ENCODE results near the gene LRBA. TPM values are rescaled to one million over a fixed set of nuclear protein-coding genes. Genes with fewer than 3 reads are reported as not detected.
A peak's percentile ranks its signal among the peaks of the same experiment; 100 is the strongest.
"Not testable (repeated sequence)": the region's sequence is repeated elsewhere in the genome, so short reads cannot be mapped to it uniquely, and the experiment has no call there.

LRBA gene
- total RNA-seq, 1 experiment from 2014 or later = 55.3 TPM

GRCh38 chr4:150964754-150965153 lies 50.3 kb downstream of the LRBA start:
- H3K18ac ChIP-seq (ENCODE audit: insufficient read length, low read depth, low read length) = no peak overlapping the region
- H2BK5ac ChIP-seq (ENCODE audit: insufficient read length, low read length) = no peak overlapping the region
- Mint-ChIP-seq H3K9me3 (peaks cover 4 to 13% of the 10 kb centered on the region in 2 experiments; a peak in 4 of 5 replicates), H3K27ac (no peak overlapping the region), H3K4me3 (no peak overlapping the region), H3K36me3 (ENCODE audit: insufficient read depth in 1 of 3, low read depth in 3 of 3) (peaks cover 9 to 27% (median 12%) of the 10 kb centered on the region in 3 experiments), H3K4me1 (peaks cover 0 to 4% of the 10 kb centered on the region in 2 experiments; a peak in 1 of 4 replicates), H3K27me3 (ENCODE audit: low read depth) (no peaks in the 10 kb centered on the region)
- H3K56ac ChIP-seq (ENCODE audit: insufficient read length, low read depth, low read length) = no peak overlapping the region
- no peak overlapping the region for H2BK15ac ChIP-seq (ENCODE audit: low read depth, low read length)
- no peak overlapping the region for H4K91ac ChIP-seq (ENCODE audit: insufficient read length, low read depth, low read length)
- H3K14ac ChIP-seq (ENCODE audit: insufficient read depth, low read length) = no peak overlapping the region
- H3K23me2 ChIP-seq (ENCODE audit: insufficient read length, low read depth, low read length, poor library complexity, severe bottlenecking) = no peaks in the 10 kb centered on the region
- H3K27ac ChIP-seq (ENCODE audit: insufficient read length, low read depth, low read length) = no peak overlapping the region
- no peak overlapping the region for H3K4ac ChIP-seq (ENCODE audit: low read depth, low read length)
- H3K9me3 ChIP-seq (ENCODE audit: control insufficient read depth, low read depth, low read length) = no peaks in the 10 kb centered on the region
- H3K9ac ChIP-seq (ENCODE audit: extremely low read depth, insufficient read length, low read length) = no peak overlapping the region
- H2BK120ac ChIP-seq (ENCODE audit: low read depth, low read length, poor library complexity, severe bottlenecking) = no peak overlapping the region
- TF ChIP-seq CTCF (conservative IDR thresholded peaks at IDR 0.05) = no peak
- H4K20me1 ChIP-seq (ENCODE audit: control insufficient read depth, insufficient read depth, insufficient read length) = no peaks in the 10 kb centered on the region
- no peak overlapping the region for H3T11ph ChIP-seq (ENCODE audit: low read length)
- H3K79me2 ChIP-seq (ENCODE audit: insufficient read depth, low read length) = peaks cover 3% of the 10 kb centered on the region; the same call in 1 of the 2 replicates
- H3K4me2 ChIP-seq (ENCODE audit: insufficient read depth, insufficient read length, low read length) = no peak overlapping the region
- no peaks in the 10 kb centered on the region for H3K4me1 ChIP-seq (ENCODE audit: insufficient read depth, low read length)
- H2AFZ ChIP-seq (ENCODE audit: low read length) = no peak overlapping the region
- H3K79me1 ChIP-seq (ENCODE audit: insufficient read depth, low read depth, low read length, poor library complexity, severe bottlenecking) = peaks cover 8% of the 10 kb centered on the region
- no peak overlapping the region for H2BK12ac ChIP-seq (ENCODE audit: insufficient read length, low read depth, low read length)
- H3K23ac ChIP-seq (ENCODE audit: insufficient read length, low read depth, low read length) = no peak overlapping the region
- no peak overlapping the region for H2AK5ac ChIP-seq (ENCODE audit: insufficient read length, low read length)
- no peaks in the 10 kb centered on the region for H3K27me3 ChIP-seq (ENCODE audit: insufficient read depth, low read length)
- H2BK20ac ChIP-seq (ENCODE audit: low read depth, low read length, poor library complexity, severe bottlenecking) = no peak overlapping the region
- no peak overlapping the region for H4K8ac ChIP-seq (replicated peaks; ENCODE audit: insufficient read length, low read depth, low read length)
- no peak overlapping the region for H4K5ac ChIP-seq (ENCODE audit: insufficient read length, low read depth, low read length)
- no peak for DNase-seq

- DNase-seq; H3K27ac ChIP-seq (ENCODE audit: insufficient read length, low read depth, low read length); H3K4me1 Mint-ChIP-seq; H3K4me1 ChIP-seq (ENCODE audit: insufficient read depth, low read length); H3K4ac ChIP-seq (ENCODE audit: low read depth, low read length); H3K4me3 Mint-ChIP-seq; H2BK15ac ChIP-seq (ENCODE audit: low read depth, low read length); H4K20me1 ChIP-seq (ENCODE audit: control insufficient read depth, insufficient read depth, insufficient read length); H3K23ac ChIP-seq (ENCODE audit: insufficient read length, low read depth, low read length); H3K4me2 ChIP-seq (ENCODE audit: insufficient read depth, insufficient read length, low read length); H3K79me1 ChIP-seq (ENCODE audit: insufficient read depth, low read depth, low read length, poor library complexity, severe bottlenecking); H2AK5ac ChIP-seq (ENCODE audit: insufficient read length, low read length); H2BK20ac ChIP-seq (ENCODE audit: low read depth, low read length, poor library complexity, severe bottlenecking); H3K27me3 Mint-ChIP-seq (ENCODE audit: low read depth); H4K8ac ChIP-seq (replicated peaks; ENCODE audit: insufficient read length, low read depth, low read length); H3K23me2 ChIP-seq (ENCODE audit: insufficient read length, low read depth, low read length, poor library complexity, severe bottlenecking); H4K91ac ChIP-seq (ENCODE audit: insufficient read length, low read depth, low read length); H3K27me3 ChIP-seq (ENCODE audit: insufficient read depth, low read length); H3K9me3 ChIP-seq (ENCODE audit: control insufficient read depth, low read depth, low read length); H2BK120ac ChIP-seq (ENCODE audit: low read depth, low read length, poor library complexity, severe bottlenecking); H2AFZ ChIP-seq (ENCODE audit: low read length); H2BK5ac ChIP-seq (ENCODE audit: insufficient read length, low read length); H3K14ac ChIP-seq (ENCODE audit: insufficient read depth, low read length); H3K9ac ChIP-seq (ENCODE audit: extremely low read depth, insufficient read length, low read length); H3K56ac ChIP-seq (ENCODE audit: insufficient read length, low read depth, low read length); H3T11ph ChIP-seq (ENCODE audit: low read length); H4K5ac ChIP-seq (ENCODE audit: insufficient read length, low read depth, low read length); H2BK12ac ChIP-seq (ENCODE audit: insufficient read length, low read depth, low read length); H3K79me2 ChIP-seq (ENCODE audit: insufficient read depth, low read length); H3K18ac ChIP-seq (ENCODE audit: insufficient read length, low read depth, low read length): not testable (repeated sequence)
- peaks cover 10 to 20% of the 10 kb centered on the region in 2 experiments for H3K9me3 Mint-ChIP-seq
- no CpG with 5 or more reads among the region's 47 CpGs for WGBS (ENCODE audit: extremely low coverage, insufficient read length, low lambda C conversion rate)
- peaks cover 15 to 30% (median 19%) of the 10 kb centered on the region in 3 experiments for H3K36me3 Mint-ChIP-seq (ENCODE audit: insufficient read depth in 1 of 3, low read depth in 3 of 3)
- 0 out of 7 replicates have a peak overlapping the region, but pooled peaks of 1 of the 3 experiments have one; percentile 23 for H3K27ac Mint-ChIP-seq
Observed at GRCh38 chr4:150963602-150964345, 51.3 kb downstream of the LRBA start.
